ENCODE data around the gene VSNL1.

VSNL1 gene

GRCh38 chr2:17541531-17541950 is 1.0 kb downstream of the VSNL1 start:
- DNase-seq (ENCODE audit: low read depth): no peak
- H3K4me3 ChIP-seq (ENCODE audit: control insufficient read depth, low read depth, low read length): peak overlapping the region; percentile 69
- TF ChIP-seq, protein P1, sequence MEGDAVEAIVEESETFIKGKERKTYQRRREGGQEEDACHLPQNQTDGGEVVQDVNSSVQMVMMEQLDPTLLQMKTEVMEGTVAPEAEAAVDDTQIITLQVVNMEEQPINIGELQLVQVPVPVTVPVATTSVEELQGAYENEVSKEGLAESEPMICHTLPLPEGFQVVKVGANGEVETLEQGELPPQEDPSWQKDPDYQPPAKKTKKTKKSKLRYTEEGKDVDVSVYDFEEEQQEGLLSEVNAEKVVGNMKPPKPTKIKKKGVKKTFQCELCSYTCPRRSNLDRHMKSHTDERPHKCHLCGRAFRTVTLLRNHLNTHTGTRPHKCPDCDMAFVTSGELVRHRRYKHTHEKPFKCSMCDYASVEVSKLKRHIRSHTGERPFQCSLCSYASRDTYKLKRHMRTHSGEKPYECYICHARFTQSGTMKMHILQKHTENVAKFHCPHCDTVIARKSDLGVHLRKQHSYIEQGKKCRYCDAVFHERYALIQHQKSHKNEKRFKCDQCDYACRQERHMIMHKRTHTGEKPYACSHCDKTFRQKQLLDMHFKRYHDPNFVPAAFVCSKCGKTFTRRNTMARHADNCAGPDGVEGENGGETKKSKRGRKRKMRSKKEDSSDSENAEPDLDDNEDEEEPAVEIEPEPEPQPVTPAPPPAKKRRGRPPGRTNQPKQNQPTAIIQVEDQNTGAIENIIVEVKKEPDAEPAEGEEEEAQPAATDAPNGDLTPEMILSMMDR (IDR thresholded peaks at IDR 0.05; ENCODE audit: control insufficient read depth, insufficient read depth, low read depth, low read length, missing control alignments): no peak

GRCh38 chr2:17542471-17542870 is 2.0 kb downstream of the VSNL1 start:
- TF ChIP-seq, protein P1 (IDR thresholded peaks at IDR 0.05; ENCODE audit: control insufficient read depth, insufficient read depth, low read depth, low read length, missing control alignments): no peak
- no peak overlapping the region for H3K4me3 ChIP-seq (ENCODE audit: control insufficient read depth, low read depth, low read length)
- DNase-seq (ENCODE audit: low read depth): no peak

DNA sequence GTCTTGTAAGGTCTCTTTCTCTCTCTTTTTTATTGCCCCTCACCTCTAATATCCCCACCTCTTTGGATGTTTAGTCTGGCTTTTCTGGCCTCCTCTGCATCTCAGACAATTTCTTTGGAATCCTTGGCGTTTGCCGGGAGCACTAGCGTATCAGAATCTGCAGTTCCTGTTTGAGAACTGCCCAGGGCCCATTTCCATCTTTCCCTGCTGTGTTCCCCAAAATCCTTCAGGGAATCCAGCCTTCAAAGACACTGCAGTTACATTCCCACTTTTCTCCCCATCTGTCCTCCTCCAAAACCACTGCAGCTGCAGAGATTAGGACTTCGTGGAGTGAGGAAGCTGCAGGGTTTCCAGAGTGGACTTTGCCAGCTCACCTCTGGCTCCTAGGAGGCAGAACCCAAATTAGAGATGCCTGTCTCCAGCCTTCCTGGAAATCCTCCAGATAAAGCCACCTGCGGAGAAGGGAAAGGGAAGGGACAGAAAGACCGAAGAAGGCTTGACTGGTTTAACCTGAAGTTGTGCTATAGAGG is 2.7 kb downstream of the VSNL1 start:
- TF ChIP-seq, protein P1 (IDR thresholded peaks at IDR 0.05; ENCODE audit: control insufficient read depth, insufficient read depth, low read depth, low read length, missing control alignments): no peak

DNA sequence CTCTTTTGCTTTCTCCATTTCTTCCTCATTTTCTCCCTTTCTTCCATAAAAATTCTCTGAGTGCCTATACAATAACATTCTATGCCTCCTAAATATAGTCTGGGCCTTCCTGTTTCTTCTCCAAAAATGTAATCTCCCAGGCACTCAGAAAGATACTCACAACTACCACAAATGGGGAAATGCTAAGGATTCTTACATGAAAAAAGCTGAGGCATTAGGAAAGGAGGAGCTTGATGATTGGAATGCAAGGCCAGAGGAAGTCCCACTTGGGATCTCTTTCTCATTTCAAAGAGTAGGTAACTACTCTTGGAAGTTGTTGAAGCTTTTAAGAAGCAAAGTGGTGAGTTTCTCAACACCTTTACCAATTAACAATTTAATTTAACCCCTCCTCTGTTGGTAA is 3.4 kb downstream of the VSNL1 start:
- no peak for DNase-seq (ENCODE audit: low read depth)
- TF ChIP-seq, protein P1 (IDR thresholded peaks at IDR 0.05; ENCODE audit: control insufficient read depth, insufficient read depth, low read depth, low read length, missing control alignments): no peak
- H3K4me3 ChIP-seq (ENCODE audit: control insufficient read depth, low read depth, low read length): no peak overlapping the region

More for the DNA sequence above, 2.7 kb downstream of the VSNL1 start:
- H3K4me3 ChIP-seq (ENCODE audit: control insufficient read depth, low read depth, low read length): no peak overlapping the region
- DNase-seq (ENCODE audit: low read depth): no peak

GRCh38 chr2:17544256-17544655 is 3.8 kb downstream of the VSNL1 start:
- no peak for DNase-seq (ENCODE audit: low read depth)
- no peak overlapping the region for H3K4me3 ChIP-seq (ENCODE audit: control insufficient read depth, low read depth, low read length)
- TF ChIP-seq, protein P1 (IDR thresholded peaks at IDR 0.05; ENCODE audit: control insufficient read depth, insufficient read depth, low read depth, low read length, missing control alignments): no peak

- no peak overlapping the region for H3K4me3 ChIP-seq (ENCODE audit: control insufficient read depth, low read depth, low read length)
- no peak for DNase-seq (ENCODE audit: low read depth)
- TF ChIP-seq, protein P1 (IDR thresholded peaks at IDR 0.05; ENCODE audit: control insufficient read depth, insufficient read depth, low read depth, low read length, missing control alignments): no peak
These were observed 5.5 kb downstream of the VSNL1 start for GRCh38 chr2:17545680-17546613.

All from AG09309 (cell line).